NCI-H2227 treated with DMSO at 0.1 percent for 48 hours (cell line): ENCODE results near the gene DEDD2.
"Not testable (repeated sequence)": the region's sequence is repeated elsewhere in the genome, so short reads cannot be mapped to it uniquely, and the experiment has no call there.

ENCODE experiments used
- DNase-seq: peaks from one replicate; lab custom pipeline; 2025; lab: John Stamatoyannopoulos, UW

Gene DEDD2, protein sequence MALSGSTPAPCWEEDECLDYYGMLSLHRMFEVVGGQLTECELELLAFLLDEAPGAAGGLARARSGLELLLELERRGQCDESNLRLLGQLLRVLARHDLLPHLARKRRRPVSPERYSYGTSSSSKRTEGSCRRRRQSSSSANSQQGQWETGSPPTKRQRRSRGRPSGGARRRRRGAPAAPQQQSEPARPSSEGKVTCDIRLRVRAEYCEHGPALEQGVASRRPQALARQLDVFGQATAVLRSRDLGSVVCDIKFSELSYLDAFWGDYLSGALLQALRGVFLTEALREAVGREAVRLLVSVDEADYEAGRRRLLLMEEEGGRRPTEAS

DNA sequence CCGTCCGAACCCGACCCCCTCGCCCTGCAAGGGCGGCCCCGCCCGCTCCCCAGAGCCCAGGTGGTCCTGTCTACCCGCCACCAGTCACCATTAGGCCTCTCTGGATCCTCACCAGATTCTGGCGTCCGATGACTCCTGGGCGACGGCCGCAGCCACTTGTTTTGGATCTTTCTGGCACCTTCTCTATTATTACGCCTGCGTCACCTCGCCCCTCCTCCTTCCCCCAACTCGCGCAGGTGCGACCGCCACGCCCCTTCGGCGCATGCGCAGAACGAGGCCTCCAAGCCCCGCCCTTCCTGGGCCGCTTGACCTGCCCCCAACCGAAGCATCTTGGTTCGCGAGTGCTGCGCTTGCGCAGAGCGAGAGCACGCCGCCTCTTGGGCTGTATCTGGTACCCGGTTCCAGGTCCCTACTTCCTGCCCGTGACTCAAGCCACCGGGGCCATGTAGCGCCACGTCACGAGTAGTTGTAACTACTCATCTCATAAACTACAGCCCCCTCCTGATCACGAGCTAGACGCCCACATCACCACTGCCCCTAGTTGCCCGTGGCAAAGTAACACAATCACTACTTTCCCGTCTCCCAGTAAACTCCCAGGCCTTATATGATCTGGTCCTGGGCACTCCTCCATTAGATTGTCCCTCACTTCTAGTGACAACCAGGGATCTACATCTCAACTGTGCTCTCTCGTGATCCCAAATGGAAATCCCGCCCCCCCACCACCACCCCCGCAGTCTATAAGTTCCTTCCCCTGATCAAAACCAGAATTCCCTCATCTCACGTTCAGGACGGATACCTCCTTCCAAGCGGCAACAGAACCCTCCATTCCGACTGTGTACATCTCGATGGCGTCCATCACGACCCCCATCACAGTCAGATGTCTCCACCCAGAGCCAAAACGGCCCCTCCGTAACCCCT, at the start of gene DEDD2:
DEDD2 (minus strand) TSS at position 158 of the 918 bp plus-strand sequence. CDS start 670 bp downstream, outside the sequence.
- DNase-seq: peak; percentile 99

DNA sequence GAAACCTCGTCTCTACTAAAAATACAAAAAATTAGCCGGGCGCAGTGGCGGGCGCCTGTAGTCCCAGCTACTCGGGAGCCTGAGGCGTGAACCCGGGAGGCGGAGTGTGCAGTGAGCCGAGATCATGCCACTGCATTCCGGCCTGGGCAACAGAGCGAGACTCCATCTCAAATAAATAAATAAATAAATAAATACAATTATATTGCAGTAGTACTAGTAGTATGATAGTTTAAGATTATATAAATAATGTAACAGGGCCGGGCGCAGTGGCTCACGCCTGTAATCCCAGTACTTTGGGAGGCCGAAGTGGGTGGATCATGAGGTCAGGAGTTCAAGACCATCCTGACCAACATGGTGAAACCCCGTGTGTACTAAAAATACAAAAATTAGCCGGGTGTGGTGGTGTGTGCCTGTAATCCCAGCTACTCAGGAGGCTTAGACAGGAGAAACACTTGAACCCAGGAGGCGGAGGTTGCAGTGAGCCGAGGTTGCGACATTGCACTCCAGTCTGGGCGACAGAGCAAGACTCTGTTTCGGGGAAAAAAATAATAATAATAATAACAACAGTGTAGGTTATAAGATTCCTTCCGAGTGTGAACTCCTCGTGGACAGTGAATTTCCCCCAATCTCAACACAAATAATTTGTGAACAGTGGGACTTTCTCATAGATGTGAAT, 49.6 kb upstream of the DEDD2 start:
- not testable (repeated sequence) for DNase-seq

DNA sequence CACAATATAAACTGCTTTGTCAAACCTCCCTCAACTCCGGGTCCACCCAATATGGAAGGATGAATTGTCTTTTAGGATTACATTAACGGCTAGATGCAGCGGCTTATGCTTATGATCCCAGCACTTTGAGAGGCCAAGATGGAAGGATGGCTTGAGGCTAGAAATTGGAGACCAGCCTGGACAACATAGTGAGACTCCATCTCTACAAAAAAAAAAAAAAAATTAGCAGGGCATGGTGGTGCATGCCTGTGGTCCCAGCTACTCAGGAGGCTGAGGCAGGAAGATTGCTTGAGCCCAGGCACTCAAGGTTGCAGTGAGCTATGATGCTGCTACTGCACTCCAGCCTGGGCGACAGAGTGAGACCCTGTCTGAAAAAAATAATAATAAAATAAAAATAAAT, 48.6 kb upstream of the DEDD2 start:
- DNase-seq: not testable (repeated sequence)

DNA sequence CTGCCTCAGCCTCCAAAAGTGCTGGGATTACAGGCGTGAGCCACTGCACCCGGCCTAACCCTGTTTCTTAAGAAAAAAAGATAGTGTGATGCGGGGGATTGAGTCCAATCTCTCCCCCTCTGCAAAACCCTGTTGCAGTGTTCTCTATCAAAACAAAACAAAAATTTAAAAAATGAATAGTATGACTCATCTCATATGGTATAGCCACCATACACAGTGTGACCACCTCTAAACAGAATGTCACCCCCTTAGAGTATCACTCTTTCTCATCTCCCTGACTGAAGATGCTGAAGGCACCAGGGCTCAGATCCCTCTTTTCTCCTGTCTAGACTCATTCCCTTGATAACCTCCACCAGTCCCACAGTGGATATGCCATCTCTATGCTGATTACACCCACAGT, 44.3 kb upstream of the DEDD2 start:
- DNase-seq: no peak

DNA sequence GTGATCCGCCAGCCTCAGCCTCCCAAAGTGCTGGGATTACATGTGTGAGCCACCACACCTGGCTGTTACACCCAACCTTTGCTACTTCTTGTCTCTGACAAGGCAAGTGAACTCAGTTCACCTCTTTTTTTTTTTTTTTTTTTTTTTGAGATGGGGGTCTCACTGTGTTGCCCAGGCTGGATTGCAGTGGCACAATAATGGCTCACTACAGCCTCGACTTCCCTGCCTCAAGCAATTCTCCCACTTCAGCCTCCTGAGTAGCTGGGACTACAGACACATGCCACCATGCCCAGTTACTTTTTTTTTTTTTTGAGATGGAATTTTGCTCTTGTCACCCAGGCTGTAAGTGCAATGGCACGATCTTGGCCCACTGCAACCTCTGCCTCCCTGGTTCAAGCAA, 40.4 kb upstream of the DEDD2 start:
- not testable (repeated sequence) for DNase-seq

DNA sequence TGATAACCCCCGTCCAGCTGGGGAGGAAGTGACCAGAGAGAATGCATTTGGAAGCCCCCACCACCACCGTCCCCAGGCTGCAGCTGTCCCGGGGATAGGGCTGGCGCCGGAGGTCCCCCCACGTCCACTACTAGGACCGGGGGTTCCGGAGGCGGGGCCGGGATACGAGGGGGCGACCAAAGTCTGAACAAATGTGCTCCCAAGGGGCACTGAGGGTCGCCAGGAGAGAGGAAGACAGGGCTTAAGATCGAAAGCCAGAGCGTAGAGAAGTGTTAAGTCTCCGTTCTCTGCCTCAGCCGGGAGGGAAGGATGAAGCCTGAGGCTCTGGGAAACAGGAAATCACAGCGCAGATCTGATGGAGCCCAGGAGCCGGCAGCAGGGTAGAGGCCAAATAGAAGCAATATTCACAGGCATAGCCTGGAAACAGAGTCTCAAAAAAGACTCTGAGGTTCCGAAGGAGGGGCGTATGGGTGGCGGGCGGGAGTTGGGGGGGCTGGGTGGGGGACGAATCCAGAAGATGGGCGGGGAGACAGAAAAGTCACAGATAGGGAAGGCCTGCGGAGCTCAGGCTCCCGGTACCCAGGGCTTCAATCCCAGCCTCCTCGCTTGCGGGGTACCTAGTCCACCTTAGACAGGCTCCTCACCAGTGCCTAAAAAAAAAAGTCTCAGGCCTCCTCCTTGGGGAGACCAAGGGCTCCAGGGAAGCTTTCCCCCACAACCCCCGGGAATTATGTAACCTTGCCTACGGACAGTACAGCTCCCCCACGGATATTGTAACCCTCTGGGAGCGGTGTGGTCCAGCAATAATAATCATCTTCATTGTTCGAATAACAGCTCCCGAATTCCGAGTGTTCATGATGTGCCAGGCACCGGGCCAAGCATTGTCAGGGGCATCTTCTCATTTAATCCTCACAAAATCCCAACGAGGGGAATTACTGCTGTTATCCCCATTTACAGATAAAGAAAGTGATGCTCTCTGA, 38.6 kb upstream of the DEDD2 start:
- DNase-seq: peak; percentile 87

DNA sequence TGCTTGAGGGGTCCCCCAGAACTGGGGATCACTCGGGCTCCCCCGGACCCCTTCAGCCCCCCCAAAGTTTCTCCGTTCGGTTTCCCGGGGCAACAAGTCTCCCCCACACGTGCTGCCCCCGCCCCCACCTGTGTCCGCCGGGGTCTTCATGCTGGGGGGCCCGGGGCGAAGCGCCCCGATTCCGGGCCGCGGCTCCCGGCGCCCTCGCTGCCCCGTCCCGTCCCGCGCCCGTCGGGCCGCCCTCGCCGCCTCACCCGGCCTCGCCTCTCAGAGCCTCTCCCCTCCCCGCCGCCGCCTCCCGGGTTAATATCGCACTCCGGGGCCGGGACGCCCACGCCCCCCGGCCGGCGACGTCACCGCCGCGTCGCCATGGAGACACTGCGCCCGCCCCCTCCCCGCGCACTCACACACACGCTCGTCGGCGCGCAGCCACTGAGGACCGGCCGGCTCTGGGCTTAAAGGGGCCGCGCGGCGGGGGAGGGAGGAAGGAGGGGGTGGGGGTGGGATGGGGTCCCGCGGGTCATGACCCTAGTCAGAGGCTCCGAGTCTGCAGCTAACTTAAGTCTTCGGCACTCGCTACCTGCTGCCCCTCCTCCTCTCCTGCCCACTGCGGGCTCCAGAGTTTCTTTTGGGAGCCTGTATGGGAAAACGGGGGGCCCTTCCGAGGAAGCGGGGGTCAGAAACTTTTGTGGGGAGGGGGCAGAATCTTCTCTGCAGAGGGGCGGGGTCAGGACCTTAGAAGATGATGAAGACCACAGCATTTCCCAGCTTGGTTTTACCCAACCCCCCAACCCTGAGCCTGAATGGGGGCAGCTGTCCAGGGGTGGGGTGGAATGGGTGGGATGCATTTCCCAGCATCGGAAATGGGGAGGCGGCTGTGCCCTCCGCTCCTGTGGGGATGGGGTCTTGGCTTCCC, 37.6 kb upstream of the DEDD2 start, which contains the start of gene ERF:
ERF (minus strand) TSS at position 279 of the 916 bp plus-strand sequence; CDS start at position 150, 129 bp downstream.
- DNase-seq: peak; percentile 96

DNA sequence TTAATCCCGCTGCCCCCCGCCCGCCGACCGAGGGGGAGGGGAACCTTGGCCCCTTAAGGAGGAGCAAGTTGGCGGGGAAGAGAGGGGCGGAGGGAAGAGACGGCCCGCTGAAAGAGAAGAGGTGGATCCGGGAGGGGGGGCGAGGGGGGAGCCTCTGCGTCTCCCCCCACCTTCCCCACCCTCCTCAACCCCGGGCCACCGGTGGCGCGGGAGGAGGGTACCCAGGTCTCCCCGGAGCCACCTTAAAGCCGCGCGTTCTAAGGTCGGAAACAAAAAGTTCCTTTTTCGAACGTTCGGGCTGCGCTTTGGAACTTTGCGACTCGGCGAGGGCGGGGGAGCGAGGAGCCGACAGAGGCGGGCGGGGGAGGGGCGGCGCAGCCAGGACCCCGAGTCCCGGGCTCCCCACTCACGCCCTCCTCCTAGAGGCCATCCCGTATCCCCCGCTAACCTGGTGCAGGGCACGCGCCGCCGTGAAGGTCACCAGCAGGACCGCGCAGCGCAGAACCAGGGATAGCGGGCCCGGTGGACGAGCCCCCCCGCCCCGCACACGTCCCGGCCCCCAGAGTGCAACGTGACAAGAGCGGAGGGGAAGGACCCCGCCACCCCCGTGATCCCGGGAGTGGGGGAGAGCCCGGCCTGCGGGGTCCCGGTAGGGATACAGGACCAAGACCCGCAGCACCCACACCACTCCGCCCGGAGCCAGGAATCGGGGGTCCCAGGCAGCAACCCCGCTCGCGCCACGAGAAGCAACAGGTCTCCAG, 36.8 kb upstream of the DEDD2 start:
- peak; percentile 88 for DNase-seq

DNA sequence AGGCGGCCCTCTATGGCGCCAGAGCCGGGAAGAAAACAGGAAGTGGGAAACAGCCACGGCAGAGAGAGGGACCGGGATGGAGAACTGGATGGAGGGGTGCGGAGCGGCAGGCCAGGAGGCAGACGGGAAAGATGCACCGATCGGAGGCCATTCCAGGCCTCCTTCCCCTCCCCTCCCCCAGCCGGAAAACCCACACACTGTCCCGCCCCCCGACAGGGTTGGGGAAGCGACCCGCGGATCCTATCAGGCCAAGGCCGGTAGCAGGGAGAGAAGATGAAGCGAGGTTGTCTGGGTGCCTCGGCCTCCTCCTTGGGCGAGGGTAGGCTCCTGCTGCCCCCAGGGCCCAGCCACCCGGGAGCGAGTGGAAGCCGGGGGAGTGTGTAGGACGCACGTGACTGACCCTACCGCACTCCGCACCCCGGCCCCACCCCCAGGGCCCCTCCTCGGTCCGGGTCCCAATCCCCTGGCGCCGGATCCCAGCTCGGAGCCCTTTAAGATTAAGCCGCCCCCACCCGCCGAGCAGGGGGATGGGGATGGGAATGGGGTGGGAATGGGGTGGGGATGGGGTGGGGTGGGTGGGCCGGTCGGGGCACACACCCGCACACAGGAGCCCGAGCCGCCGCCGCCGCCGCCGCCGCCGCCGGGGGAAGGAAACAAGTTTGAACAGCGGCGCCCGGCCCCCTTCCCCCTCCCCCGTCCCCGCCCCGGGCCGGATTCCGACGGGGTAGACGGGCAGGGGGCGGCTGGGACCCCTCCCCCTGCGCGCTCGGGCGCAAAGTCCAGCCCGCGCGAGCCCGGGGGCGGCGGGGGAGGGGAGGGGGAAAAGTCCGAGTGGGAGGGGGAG, 36.0 kb upstream of the DEDD2 start:
- peak; percentile 71 for DNase-seq

DNA sequence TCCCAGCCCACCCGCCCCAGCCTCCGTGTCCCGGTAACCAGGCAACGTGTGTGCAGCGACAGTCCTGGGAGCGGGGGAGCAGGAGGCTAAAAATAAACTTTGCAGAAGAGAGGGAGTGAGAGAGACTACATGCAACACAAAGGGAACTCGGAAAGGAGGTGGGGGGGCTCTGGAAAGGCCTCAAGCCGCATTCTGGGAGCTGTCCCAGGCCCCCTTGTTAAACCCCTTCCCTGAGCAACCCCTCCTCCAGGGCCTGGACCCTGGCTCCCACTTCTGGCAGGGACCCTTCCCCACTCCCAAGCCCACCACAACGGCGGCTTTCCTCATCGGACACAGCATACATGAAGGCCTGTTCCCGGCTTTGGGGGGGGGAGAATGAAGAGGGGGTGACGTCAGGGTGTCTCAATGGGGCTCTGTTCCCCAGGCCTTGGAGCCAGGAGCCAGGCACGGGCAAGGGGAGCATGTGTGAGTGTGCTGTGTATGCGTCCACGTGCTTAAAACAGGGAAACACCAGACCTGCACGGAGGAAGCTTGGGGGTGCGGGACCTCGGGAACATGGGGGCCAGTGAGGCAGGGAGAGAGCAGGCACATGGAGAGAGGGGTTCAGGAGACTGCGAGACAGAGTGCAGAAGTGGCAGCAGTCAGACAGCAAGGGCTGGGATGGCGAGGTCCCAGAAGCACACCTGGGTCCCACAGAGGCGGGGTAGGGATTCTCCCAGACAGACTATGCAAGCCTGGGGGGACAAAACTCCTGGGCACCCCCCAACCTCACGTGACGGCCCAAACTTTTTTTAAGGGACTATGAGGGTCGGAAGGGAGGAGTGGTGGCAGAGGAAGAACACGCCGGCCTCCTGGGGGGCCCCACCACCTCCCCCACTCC, 35.1 kb upstream of the DEDD2 start:
- peak; percentile 61 for DNase-seq

DNA sequence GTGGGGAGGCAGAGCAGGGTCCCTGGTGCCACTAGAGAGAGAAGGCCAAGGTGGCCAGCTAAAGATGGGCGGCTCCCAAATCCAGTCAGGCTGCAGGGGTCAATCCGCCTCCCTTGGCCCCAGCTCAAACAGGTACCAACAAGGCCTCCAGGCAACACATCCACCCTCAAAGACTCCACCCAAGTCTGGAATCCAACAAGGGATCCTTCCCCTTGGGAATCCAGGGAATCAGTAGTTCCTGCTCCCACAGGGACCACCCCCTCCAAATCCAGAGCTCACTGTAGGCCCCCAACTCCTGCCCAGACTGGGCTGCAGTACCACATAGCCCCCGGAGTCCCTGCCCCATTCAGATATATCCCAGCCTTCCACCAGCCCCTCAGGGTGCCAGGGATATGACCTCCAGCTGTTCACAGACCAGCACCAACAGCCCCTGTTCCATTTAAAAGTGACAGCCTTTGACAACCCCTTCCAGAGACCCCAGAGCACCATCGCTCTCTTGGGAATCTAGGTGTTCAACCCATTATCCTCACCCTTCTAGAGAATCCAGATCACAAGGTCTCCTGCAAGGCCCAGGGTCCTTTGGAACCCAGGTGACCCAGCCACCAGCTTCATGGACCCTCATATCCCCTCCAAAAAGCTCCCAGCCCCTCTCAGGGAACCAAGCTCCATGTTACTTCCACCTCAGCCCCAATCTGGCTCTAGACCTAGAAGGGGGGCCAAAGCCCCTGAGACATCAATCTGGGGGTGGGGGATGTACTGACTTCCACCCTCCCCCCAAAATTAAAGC, 34.3 kb upstream of the DEDD2 start:
- no peak for DNase-seq

DNA sequence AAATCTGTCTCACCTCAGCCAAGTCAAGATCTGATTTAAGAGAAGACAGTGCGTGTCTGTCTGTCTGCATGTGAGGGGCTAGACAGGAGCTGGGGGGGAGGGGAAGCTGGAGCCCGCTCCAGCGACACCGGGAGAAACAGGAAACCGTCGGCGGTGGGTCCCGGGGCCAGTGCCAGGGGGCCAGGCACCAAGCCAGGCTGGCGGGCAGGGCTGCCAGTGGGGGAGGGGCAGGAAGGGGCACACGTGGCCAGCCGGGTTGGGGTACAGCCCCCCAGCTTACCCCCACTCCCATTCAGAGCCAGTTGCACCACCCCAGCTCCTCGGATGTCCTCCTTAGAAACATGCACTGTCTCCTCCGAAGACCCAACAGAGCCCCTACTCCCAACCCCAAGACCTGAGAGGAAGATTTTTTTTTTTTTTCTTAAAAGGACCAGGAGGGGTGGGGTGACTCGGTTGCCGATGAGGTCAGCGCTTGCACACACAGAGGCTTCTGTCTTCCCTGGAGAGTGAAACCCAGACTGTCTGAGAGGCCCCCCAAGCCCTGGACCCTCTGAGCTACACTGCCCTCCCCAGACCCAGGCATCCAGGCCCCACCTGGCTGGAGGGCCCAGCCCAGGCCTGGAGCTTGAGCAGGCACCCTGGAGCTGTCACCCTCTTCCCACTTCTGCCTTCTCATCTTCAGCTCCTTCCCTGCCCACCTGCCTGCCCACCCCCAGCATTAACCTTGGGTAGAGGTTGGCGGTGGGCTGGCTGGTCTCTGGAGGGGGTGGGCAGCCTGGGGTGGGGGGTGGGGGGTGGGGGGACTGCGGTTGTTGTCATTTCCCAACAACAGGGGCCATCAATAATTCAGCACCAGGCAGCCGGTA, 33.4 kb upstream of the DEDD2 start:
- no peak for DNase-seq

DNA sequence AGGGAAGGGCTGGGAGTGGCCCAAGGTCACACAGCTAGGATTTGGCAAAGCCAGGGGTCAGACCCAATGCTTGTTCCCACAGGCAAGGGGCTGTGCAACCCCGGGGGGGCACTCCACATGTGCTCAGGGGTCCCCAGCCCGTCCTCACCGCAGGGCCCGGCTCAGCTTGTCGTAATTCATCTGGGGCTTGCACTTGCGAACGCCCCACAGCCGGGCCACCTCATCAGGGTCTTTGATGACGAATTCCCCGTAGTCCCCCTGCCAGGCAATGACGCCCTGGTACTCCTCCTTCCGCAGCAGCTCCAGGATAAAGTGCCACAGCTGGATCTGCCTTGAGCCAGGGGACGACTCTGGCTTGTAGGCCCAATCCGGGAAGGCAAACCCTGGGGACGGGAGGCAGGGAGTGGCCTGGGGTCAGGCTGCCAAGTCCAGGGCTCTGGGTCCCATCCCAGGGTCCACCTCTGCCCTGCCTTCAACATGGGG, 32.7 kb upstream of the DEDD2 start:
- DNase-seq: no peak

DNA sequence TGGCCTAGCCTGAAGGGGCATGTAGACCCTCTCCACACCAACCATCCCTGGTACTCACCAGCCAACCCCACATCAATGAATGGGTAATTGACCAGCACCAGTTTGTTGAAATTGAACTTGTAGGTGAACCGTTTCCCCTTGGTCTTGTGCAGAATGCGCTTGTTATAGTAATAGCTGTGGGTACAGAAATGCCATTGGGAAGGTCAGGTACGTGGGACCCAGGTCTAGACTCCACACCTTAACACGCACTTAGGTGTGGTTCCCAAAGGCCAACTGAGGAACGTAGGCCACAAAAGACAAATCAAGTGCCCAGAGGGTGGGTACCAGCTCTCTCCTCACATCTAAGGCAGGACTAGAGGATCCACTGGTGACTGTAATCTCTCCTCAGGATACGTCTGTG, 32.3 kb upstream of the DEDD2 start:
- DNase-seq: no peak

DNA sequence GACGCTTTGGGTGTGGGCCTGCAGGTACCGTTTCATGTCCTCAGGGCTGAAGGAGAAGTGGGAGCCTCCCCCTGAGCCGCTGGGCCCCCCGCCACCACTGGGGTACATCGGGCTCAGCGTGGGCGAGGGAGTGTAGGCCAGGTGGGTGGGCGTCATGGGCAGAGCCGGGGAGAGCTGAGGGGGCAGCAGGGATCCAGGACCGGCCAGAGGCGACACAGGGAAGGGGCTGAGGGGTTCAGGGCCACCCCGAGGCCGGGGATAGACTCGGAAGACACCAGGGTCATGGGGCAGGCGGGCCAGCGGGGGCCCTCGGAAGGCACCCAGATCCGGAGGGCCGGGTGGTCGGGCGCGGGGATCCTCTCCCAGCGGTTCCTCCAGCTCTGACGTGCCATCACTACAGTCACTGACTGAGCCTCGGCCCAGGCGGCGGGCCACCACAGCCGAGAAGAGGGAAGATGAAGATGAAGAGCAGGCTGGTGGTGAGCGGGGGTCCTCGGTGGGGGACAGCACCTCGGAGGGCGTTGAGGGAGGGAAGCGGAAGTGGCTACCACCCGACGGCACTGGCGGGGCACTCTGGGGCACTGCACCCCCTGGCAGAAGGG, 31.8 kb upstream of the DEDD2 start:
- no peak for DNase-seq
